Hepatocyte (in vitro differentiated cells): ENCODE data around the gene ABCB8. TPM values are rescaled to one million over a fixed set of nuclear protein-coding genes. Genes with fewer than 3 reads are reported as not detected.

Source experiments
- DNase-seq: peaks from one replicate; pipeline ENCODE4 v3.0.0-alpha.2; 2016; ENCODE audit warnings: low spot score
- H2AFZ ChIP-seq: fragments of 200-600 bp; sonication (generic); 2 replicates; pipeline ENCODE4 v1.6.0; 2016; ENCODE audit warnings: antibody characterized with exemption, mild to moderate bottlenecking
- H3K27ac ChIP-seq: fragments of 200-600 bp; sonication (generic); 2 replicates; pipeline ENCODE4 v1.5.1; 2016; ENCODE audit warnings: mild to moderate bottlenecking
- H3K27me3 ChIP-seq: fragments of 200-600 bp; sonication (generic); 2 replicates; pipeline ENCODE4 v1.6.1; 2016
- H3K36me3 ChIP-seq: fragments of 200-600 bp; sonication (generic); replicated peaks from 2 replicates; pipeline ENCODE4 v1.5.1; 2016; ENCODE audit warnings: low read depth; ENCODE audit not compliant: insufficient read depth
- H3K4me1 ChIP-seq: fragments of 200-600 bp; sonication (generic); 2 replicates; pipeline ENCODE4 v1.5.1; 2016; ENCODE audit warnings: mild to moderate bottlenecking, moderate library complexity; ENCODE audit not compliant: insufficient read depth
- H3K4me2 ChIP-seq: fragments of 200-600 bp; sonication (generic); 2 replicates; pipeline ENCODE4 v1.6.0; 2016
- H3K4me3 ChIP-seq: fragments of 200-600 bp; sonication (generic); 2 replicates; pipeline ENCODE4 v1.5.1; 2016; ENCODE audit warnings: mild to moderate bottlenecking
- H3K79me2 ChIP-seq: fragments of 200-600 bp; sonication (generic); 2 replicates; pipeline ENCODE4 v1.6.0; 2017; ENCODE audit warnings: mild to moderate bottlenecking
- H3K9me2 ChIP-seq: fragments of 200-600 bp; sonication (generic); replicated peaks from 2 replicates; pipeline ENCODE4 v1.6.0; 2017; ENCODE audit warnings: mild to moderate bottlenecking; ENCODE audit not compliant: insufficient read depth
- H3K9me3 ChIP-seq: fragments of 200-600 bp; sonication (generic); 2 replicates; pipeline ENCODE4 v1.5.1; 2016; ENCODE audit warnings: low read depth, mild to moderate bottlenecking
- H4K20me1 ChIP-seq: fragments of 200-600 bp; sonication (generic); 2 replicates; pipeline ENCODE4 v1.6.0; 2016; ENCODE audit warnings: mild to moderate bottlenecking; ENCODE audit not compliant: insufficient read depth, poor library complexity, severe bottlenecking
- CTCF ChIP-seq: fragments of 200-600 bp; sonication (generic); IDR thresholded peaks from 2 replicates; pipeline ENCODE4 v1.5.1; 2016; ENCODE audit warnings: antibody characterized with exemption, mild to moderate bottlenecking; ENCODE audit not compliant: poor library complexity
- EZH2 ChIP-seq: fragments of 200-600 bp; sonication (generic); IDR thresholded peaks from 2 replicates; pipeline ENCODE4 v1.6.1; 2016; ENCODE audit warnings: antibody characterized with exemption, mild to moderate bottlenecking, borderline replicate concordance
- EZH2phosphoT487 ChIP-seq: fragments of 200-600 bp; sonication (generic); IDR thresholded peaks from one replicate; pipeline ENCODE4 v1.6.1; 2018; ENCODE audit warnings: antibody characterized with exemption, mild to moderate bottlenecking, low read depth, moderate library complexity; ENCODE audit not compliant: unreplicated experiment, severe bottlenecking
- WGBS: methylation state at CpG from one replicate; pipeline ENCODE4 v1.1.6; 2016; ENCODE audit warnings: low lambda C conversion rate; ENCODE audit errors: missing lambda C conversion rate; 5-methylcytosine and 5-hydroxymethylcytosine counted together
- polyA plus RNA-seq: library from polyadenylated mRNA; unstranded; fragments of >200 nt; fragmentation: Nextera tagmentation; extraction: Ambion mirVana; gene quantifications from 2 replicates; pipeline ENCODE4 v1.2.1, GENCODE V29; 2016
- total RNA-seq: library from RNA; depleted of rRNA; stranded (reverse); fragments of >200 nt; gene quantifications from 2 replicates; pipeline ENCODE4 v1.2.3, GENCODE V29; 2014

ABCB8 gene
- total and polyA plus RNA-seq, 2 experiments from 2014 or later: 24.4 to 32.6 TPM

DNA sequence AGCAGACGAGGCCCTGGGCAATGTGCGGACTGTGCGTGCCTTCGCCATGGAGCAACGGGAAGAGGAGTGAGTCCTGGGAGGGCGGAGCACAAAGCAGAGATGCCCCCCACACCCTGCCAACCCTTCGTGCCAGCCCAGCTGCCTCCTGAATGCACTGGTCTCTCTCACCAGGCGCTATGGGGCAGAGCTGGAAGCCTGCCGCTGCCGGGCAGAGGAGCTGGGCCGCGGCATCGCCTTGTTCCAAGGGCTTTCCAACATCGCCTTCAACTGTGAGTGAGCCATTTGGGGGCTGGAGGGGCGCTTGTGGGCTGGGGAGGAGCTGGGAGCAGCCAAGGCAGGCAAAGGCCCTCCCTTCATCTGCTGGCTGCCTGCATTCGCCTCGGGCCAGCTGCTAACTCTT is 7.7 kb downstream of the ABCB8 start:
- H3K27ac ChIP-seq: no peak overlapping the region
- no peaks in the 10 kb centered on the region for H4K20me1 ChIP-seq
- TF ChIP-seq CTCF: no peak
- TF ChIP-seq EZH2: no peak
- TF ChIP-seq EZH2phosphoT487: no peak
- H3K27me3 ChIP-seq: no peaks in the 10 kb centered on the region
- H3K9me3 ChIP-seq: no peaks in the 10 kb centered on the region
- no peak for DNase-seq
- no peaks in the 10 kb centered on the region for H3K79me2 ChIP-seq
- no peak overlapping the region for H3K4me3 ChIP-seq
- H3K4me2 ChIP-seq: no peak overlapping the region
- H3K9me2 ChIP-seq: no peaks in the 10 kb centered on the region
- peaks cover 16% of the 10 kb centered on the region for H3K4me1 ChIP-seq
- 93% methylated on average over 17 of the region's 17 CpGs for WGBS
- H2AFZ ChIP-seq: no peak overlapping the region
- H3K36me3 ChIP-seq: no peaks in the 10 kb centered on the region

- H3K9me2 ChIP-seq: no peaks in the 10 kb centered on the region
- H3K4me1 ChIP-seq: peaks cover 16% of the 10 kb centered on the region
- H3K4me3 ChIP-seq: no peak overlapping the region
- H3K27ac ChIP-seq: peak overlapping the region; percentile 56
- WGBS: 42% methylated on average over 12 of the region's 12 CpGs
- H3K27me3 ChIP-seq: no peaks in the 10 kb centered on the region
- no peaks in the 10 kb centered on the region for H3K36me3 ChIP-seq
- no peaks in the 10 kb centered on the region for H4K20me1 ChIP-seq
- no peaks in the 10 kb centered on the region for H3K9me3 ChIP-seq
- no peak for TF ChIP-seq CTCF
- TF ChIP-seq EZH2phosphoT487: no peak
- no peak for TF ChIP-seq EZH2
- H3K79me2 ChIP-seq: no peaks in the 10 kb centered on the region
- H2AFZ ChIP-seq: no peak overlapping the region
- peak overlapping the region; percentile 30 for H3K4me2 ChIP-seq
- peak; percentile 92 for DNase-seq
These were observed 10.9 kb downstream of the ABCB8 start for GRCh38 chr7:151038951-151039849.

GRCh38 chr7:151039850-151040548 is 11.7 kb downstream of the ABCB8 start:
- H3K36me3 ChIP-seq: no peaks in the 10 kb centered on the region
- WGBS: 76% methylated on average over 18 of the region's 18 CpGs

More at GRCh38 chr7:151039850-151040548, 11.7 kb downstream of the ABCB8 start:
- no peak for TF ChIP-seq EZH2phosphoT487
- TF ChIP-seq EZH2: no peak
- TF ChIP-seq CTCF: no peak
- no peak for DNase-seq
- H3K4me1 ChIP-seq: peaks cover 16% of the 10 kb centered on the region
- no peaks in the 10 kb centered on the region for H3K9me3 ChIP-seq
- peak overlapping the region; percentile 30 for H3K4me2 ChIP-seq
- H4K20me1 ChIP-seq: no peaks in the 10 kb centered on the region
- no peak overlapping the region for H2AFZ ChIP-seq
- peak overlapping the region; percentile 56 for H3K27ac ChIP-seq
- no peaks in the 10 kb centered on the region for H3K9me2 ChIP-seq
- no peak overlapping the region for H3K4me3 ChIP-seq
- H3K27me3 ChIP-seq: no peaks in the 10 kb centered on the region
- no peaks in the 10 kb centered on the region for H3K79me2 ChIP-seq
